HCT116 (cell line): Measurements from ENCODE around the gene CALR3. TPM values are rescaled to one million over a fixed set of nuclear protein-coding genes. Genes with fewer than 3 reads are reported as not detected.

Experiments
- ATAC-seq: fragments of 200-7000 bp; cut with Tn5 transposase; 2 replicates; pipeline ENCODE4 v1.9.1; 2020; ENCODE audit warnings: mild to moderate bottlenecking, moderate library complexity
- BruUV-seq: library from RNA; stranded (reverse); fragments of 400-500 nt; replicated peaks from 2 replicates; lab custom pipeline; 2021; lab: Mats Ljungman, UMichigan
- CTCF ChIA-PET: fragments of 300-600 bp; sonication (Branson Sonifier 250); formaldehyde crosslinking; loops from one replicate; lab custom pipeline; 2021; ENCODE audit warnings: antibody characterized with exemption; lab: Charles Lee
- POLR2A ChIA-PET: fragments of 300-600, 350-600 bp; sonication (Branson Sonifier 250); formaldehyde crosslinking; loops from one replicate; lab custom pipeline; 2021; ENCODE audit warnings: antibody characterized with exemption; lab: Charles Lee
- RAD21 ChIA-PET, 2 experiments: fragments of 300-600 bp; sonication (Branson Sonifier 250); formaldehyde crosslinking; loops; one replicate each; lab custom pipeline; 2023; ENCODE audit warnings: low total read pairs in 2 of 2; ENCODE audit not compliant: uncharacterized antibody in 2 of 2, unreplicated experiment in 2 of 2, low non-redundant PET in 1 of 2; lab: Charles Lee
- DNase-seq: peaks from one replicate; pipeline ENCODE4 v3.0.0-alpha.2; 2010; ENCODE audit warnings: low read depth, low spot score
- H2AFZ ChIP-seq: fragments of 200-600 bp; shearing (Covaris generic), sonication (generic); 2 replicates; pipeline ENCODE4 v1.6.1; 2017; ENCODE audit warnings: low read depth, mixed run types, mixed read lengths, antibody characterized with exemption, low read length; ENCODE audit not compliant: poor library complexity, severe bottlenecking
- H3K27ac ChIP-seq: 2 replicates; pipeline ENCODE4 v1.5.1; 2012; ENCODE audit warnings: low read depth, low read length
- H3K27me3 ChIP-seq: fragments of 200-600 bp; sonication (generic); 2 replicates; pipeline ENCODE4 v1.6.1; 2016; ENCODE audit warnings: mixed run types, low read length, mixed read lengths; ENCODE audit not compliant: insufficient read depth
- H3K36me3 ChIP-seq, 2 experiments: fragments of 200-500 bp in 1 of 2; fragments of 200-600 bp in 1 of 2; sonication (Bioruptor generic) in 1 of 2; sonication (generic) in 1 of 2; 2 replicates each; pipeline versions ENCODE4 v1.5.1 to v1.6.1; 2014 to 2016; ENCODE audit warnings: low read length in 2 of 2, inconsistent platforms in 1 of 2, mixed read lengths in 1 of 2, mixed run types in 1 of 2; ENCODE audit not compliant: insufficient read depth in 2 of 2, control insufficient read depth in 1 of 2
- H3K4me1 ChIP-seq, 2 experiments: fragments of 200-600 bp in 1 of 2; sonication (generic) in 1 of 2; 2 replicates each; pipeline versions ENCODE4 v1.5.1 to v1.6.1; 2012 to 2017; ENCODE audit warnings: low read length in 2 of 2, inconsistent platforms in 1 of 2, mild to moderate bottlenecking in 1 of 2, mixed read lengths in 1 of 2, mixed run types in 1 of 2, moderate library complexity in 1 of 2; ENCODE audit not compliant: insufficient read depth in 2 of 2, control insufficient read depth in 1 of 2
- H3K4me2 ChIP-seq: fragments of 200-600 bp; sonication (generic); 2 replicates; pipeline ENCODE4 v1.6.1; 2017; ENCODE audit warnings: mixed run types, low read length, mixed read lengths
- H3K4me3 ChIP-seq, 2 experiments: fragments of 200-600 bp in 1 of 2; sonication (generic) in 1 of 2; replicated peaks in 1 of 2; 2 replicates each; pipeline ENCODE4 v1.5.1; 2011 to 2016; ENCODE audit warnings: low read length in 2 of 2, control low read depth in 1 of 2, low read depth in 1 of 2, mild to moderate bottlenecking in 1 of 2, mixed read lengths in 1 of 2, mixed run types in 1 of 2
- H3K79me2 ChIP-seq: fragments of 200-600 bp; sonication (generic); 2 replicates; pipeline ENCODE4 v1.6.1; 2017; ENCODE audit warnings: mild to moderate bottlenecking, mixed run types, low read length, moderate library complexity, mixed read lengths; ENCODE audit not compliant: insufficient read depth
- H3K9ac ChIP-seq: fragments of 200-600 bp; sonication (generic); 2 replicates; pipeline ENCODE4 v1.6.1; 2016; ENCODE audit warnings: low read length, mixed read lengths
- H3K9me2 ChIP-seq: fragments of 200-600 bp; sonication (generic), shearing (Covaris generic); 2 replicates; pipeline ENCODE4 v1.6.1; 2017; ENCODE audit warnings: mixed run types, mild to moderate bottlenecking, moderate library complexity; ENCODE audit not compliant: insufficient read depth
- H3K9me3 ChIP-seq, 2 experiments: fragments of 200-500 bp in 1 of 2; fragments of 200-600 bp in 1 of 2; sonication (Bioruptor generic) in 1 of 2; sonication (generic) in 1 of 2; 2 replicates each; pipeline ENCODE4 v1.6.1; 2014 to 2017; ENCODE audit warnings: low read length in 2 of 2, mixed read lengths in 2 of 2, inconsistent platforms in 1 of 2, low read depth in 1 of 2, mild to moderate bottlenecking in 1 of 2, mixed run types in 1 of 2, moderate library complexity in 1 of 2; ENCODE audit not compliant: control insufficient read depth in 1 of 2, insufficient read depth in 1 of 2
- H4K20me1 ChIP-seq: fragments of 200-600 bp; sonication (generic), shearing (Covaris generic); 2 replicates; pipeline ENCODE4 v1.6.1; 2017; ENCODE audit warnings: mixed run types, mild to moderate bottlenecking, moderate library complexity; ENCODE audit not compliant: insufficient read depth
- CTCF ChIP-seq, 3 experiments: fragments of 200-600 bp in 1 of 3; sonication (generic) in 1 of 3; IDR thresholded peaks in 2 of 3; conservative IDR thresholded peaks in 1 of 3; 2 replicates each; pipeline ENCODE4 v1.5.1; 2012 to 2017; ENCODE audit warnings: low read depth in 2 of 3, low read length in 2 of 3, antibody characterized with exemption in 1 of 3, borderline replicate concordance in 1 of 3, control low read depth in 1 of 3, mild to moderate bottlenecking in 1 of 3, mixed read lengths in 1 of 3, mixed run types in 1 of 3, moderate library complexity in 1 of 3; ENCODE audit not compliant: insufficient read depth in 1 of 3
- REST ChIP-seq: IDR thresholded peaks from 2 replicates; pipeline ENCODE4 v1.6.1; 2012; ENCODE audit warnings: low read depth
- intact Hi-C: fragments of 100-400 bp; cut with micrococcal nuclease; formaldehyde crosslinking; loops from 2 replicates; pipeline ENCODE4 v1.10.0; 2022
- total RNA-seq: library from RNA; stranded (reverse); gene quantifications from one replicate; pipeline ENCODE4 v1.2.1, GENCODE V29; 2021; ENCODE audit not compliant: unreplicated experiment

CALR3 gene
- total RNA-seq, 1 experiment from 2014 or later: not detected

- DNase-seq (no peak), ATAC-seq (no peak)
- H3K4me3 ChIP-seq: no peak overlapping the region
- peaks cover 91% of the 10 kb centered on the region for H3K79me2 ChIP-seq
- TF ChIP-seq CTCF (IDR thresholded peaks at IDR 0.05 in 2 of 3, conservative IDR thresholded peaks at IDR 0.05 in 1 of 3; ENCODE audit: borderline replicate concordance in 1 of 3, insufficient read depth in 1 of 3, low read depth in 2 of 3, low read length in 2 of 3): no peak
- ChIA-PET RAD21 (no interaction called here), CTCF (interaction anchor here (1.3 kb wide), 1 partner anchor 21 kb away, joined by 5 read pairs; no protein-coding TSS in a partner anchor), POLR2A (no interaction called here)
- H3K27ac ChIP-seq: no peak overlapping the region
- no peaks in the 10 kb centered on the region for H3K36me3 ChIP-seq
- no peak overlapping the region for H2AFZ ChIP-seq
- no peaks in the 10 kb centered on the region for H3K9me2 ChIP-seq
- no peak overlapping the region for H3K9ac ChIP-seq
- peaks cover 11 to 18% of the 10 kb centered on the region in 2 experiments for H3K4me1 ChIP-seq
- H3K4me2 ChIP-seq: peak overlapping the region; percentile 10; the same call in 1 of the 2 replicates
- no peaks in the 10 kb centered on the region for H3K27me3 ChIP-seq
- intact Hi-C loops: no loop called here
- no TSS peak for BruUV-seq
- no peaks in the 10 kb centered on the region for H3K9me3 ChIP-seq
- 0 out of 2 replicates have a peak, but pooled peaks cover 5% of the 10 kb centered on the region for H4K20me1 ChIP-seq
Observed at GRCh38 chr19:16463341-16463990, 32.5 kb downstream of the CALR3 start.

GRCh38 chr19:16462757-16463250, 33.2 kb downstream of the CALR3 start:
- TF ChIP-seq REST: no peak
- CTCF ChIA-PET: no interaction called here

More at GRCh38 chr19:16462757-16463250, 33.2 kb downstream of the CALR3 start:
- Histone ChIP-seq H3K27ac (no peak overlapping the region), H3K9me3 (no peaks in the 10 kb centered on the region), H3K36me3 (no peaks in the 10 kb centered on the region), H3K79me2 (peaks cover 91% of the 10 kb centered on the region), H3K4me3 (no peak overlapping the region), H3K4me2 (peak overlapping the region; percentile 10; the same call in 1 of the 2 replicates), H4K20me1 (0 out of 2 replicates have a peak, but pooled peaks cover 5% of the 10 kb centered on the region), H3K27me3 (no peaks in the 10 kb centered on the region), H3K4me1 (peaks cover 14 to 25% of the 10 kb centered on the region in 2 experiments), H3K9me2 (no peaks in the 10 kb centered on the region), H2AFZ (no peak overlapping the region), H3K9ac (no peak overlapping the region)
- no peak for DNase-seq
- ATAC-seq: peak; percentile 67
- RAD21 ChIA-PET: no interaction called here
- BruUV-seq: no TSS peak
- intact Hi-C loops: no loop called here
- POLR2A ChIA-PET: no interaction called here
